SH-SY5Y (cell line): Measurements from ENCODE around the gene CDC42EP5.

ENCODE experiments used
- GATA2 ChIP-seq: IDR thresholded peaks from 2 replicates; pipeline ENCODE4 v1.6.1; 2011; ENCODE audit warnings: mild to moderate bottlenecking, low read depth, low read length
- GATA3 ChIP-seq: IDR thresholded peaks from 2 replicates; pipeline ENCODE4 v1.6.1; 2011; ENCODE audit warnings: low read depth, mild to moderate bottlenecking, low read length, moderate library complexity

GRCh38 chr19:54448774-54449700, 24.1 kb downstream of the CDC42EP5 start, which contains the start of gene LENG8:
- TF ChIP-seq GATA2 (no peak), GATA3 (no peak)
